Inferior parietal cortex (tissue), 1 donor: Measurements from ENCODE around the gene DNAH5.
A peak's percentile ranks its signal among the peaks of the same experiment; 100 is the strongest.

Experiments used
- DNase-seq: peaks from one replicate; pipeline ENCODE4 v3.0.0-alpha.2; 2016; ENCODE audit errors: extremely low spot score

Gene DNAH5

DNA sequence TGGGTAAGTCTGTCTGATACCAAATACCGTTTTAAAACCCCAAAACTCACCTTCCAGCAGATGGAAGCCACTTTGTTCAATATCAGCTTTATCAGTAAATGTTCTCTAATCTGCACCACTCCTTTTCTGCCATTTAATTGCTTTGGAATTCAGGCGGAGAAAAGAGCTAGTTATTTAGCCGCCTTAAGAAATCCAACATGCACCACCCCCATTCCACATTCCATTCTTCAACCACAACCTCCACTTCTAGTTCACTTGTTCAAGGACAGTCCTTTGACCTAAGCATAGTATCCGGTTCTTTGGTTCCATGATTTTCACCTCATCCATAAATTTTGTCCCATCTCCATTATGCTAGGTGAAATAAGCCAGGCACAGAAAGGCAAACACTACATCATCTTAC lies 240.1 kb downstream of the DNAH5 start:
- DNase-seq: no peak

DNA sequence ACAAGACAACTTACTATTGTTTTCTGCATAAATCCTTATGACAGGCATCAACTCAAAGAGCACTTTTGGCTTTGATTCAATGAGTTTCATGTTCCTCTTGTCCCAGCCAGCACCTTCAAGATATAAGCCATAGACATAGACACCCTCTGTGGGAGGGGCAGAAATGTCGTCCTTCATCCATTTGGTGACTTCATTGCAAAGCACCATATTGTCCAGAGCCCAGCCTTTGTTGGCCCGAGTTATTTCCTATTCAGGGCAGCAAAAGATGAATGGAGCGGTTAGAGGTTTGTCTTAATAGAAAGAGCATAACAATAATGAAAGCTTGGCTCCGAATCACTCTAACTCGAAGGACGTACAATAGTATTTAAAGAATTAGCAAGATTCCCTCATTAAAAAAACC lies 243.9 kb downstream of the DNAH5 start:
- DNase-seq: no peak

DNA sequence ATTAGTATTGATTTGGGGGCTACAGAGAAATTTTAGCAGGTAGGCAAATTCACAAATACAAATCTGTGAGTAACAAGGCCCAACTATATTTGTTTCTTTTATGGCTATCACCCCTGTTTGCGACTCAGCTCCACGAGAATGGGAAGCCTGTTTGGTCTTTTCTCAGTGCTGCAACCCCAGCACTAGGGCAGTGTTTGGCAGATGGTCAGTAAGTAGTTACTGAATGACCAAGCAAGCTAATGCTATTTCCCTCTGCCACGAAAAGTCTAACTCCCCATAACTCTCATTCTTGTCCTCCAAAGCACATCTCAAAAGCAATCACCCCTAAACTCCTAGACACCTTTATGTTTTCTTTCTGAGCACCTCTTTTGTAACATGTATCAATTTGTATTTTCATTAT lies 245.6 kb downstream of the DNAH5 start:
- DNase-seq: no peak

DNA sequence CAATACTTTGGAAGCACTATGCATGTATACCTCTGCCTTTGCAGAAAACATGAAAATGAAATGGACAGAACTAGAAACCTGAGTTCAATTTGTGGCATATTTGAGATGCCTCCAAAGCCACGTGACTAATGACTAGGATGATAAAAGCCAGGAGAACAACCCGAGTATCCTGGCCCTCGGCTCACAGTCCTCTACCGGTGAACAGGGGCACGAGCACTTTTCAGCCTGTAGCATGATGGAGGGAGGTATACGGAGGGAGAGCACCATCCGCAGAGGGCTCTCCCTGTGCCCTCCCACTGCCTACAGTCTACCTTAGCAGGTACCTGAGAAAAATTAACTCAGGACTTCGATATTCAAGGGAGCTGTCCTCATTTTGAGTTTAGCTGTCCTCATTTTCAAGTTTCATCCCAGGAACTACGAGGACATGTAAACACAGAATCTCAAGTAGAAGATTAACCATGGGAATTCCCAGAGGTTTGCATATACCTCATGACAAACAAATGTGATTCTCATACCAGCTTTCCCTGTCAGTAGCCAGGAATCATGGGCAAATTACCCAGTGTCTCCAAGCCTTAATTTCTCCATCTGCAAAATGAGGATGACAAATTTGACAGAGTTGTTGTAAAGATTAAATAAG lies 249.3 kb downstream of the DNAH5 start:
- no peak for DNase-seq

DNA sequence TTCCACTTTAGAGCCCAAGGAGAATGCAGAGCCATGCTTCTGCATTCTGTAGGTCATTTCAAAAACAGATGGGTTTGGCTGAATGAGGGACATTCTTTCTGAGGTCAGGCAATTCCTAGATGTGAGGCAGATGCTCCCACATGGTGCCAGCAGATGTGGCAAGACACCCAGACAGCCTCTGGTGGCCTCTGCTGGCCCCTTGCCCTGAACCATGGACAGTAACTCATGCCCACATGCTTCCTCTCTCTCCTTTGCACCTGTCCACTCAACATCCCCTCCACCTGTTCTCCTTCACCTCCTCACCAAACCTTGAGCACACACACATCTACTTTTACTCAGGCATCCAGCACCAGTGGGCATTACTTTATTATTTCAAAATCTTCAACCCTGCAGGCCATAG lies 252.3 kb downstream of the DNAH5 start:
- no peak for DNase-seq

DNA sequence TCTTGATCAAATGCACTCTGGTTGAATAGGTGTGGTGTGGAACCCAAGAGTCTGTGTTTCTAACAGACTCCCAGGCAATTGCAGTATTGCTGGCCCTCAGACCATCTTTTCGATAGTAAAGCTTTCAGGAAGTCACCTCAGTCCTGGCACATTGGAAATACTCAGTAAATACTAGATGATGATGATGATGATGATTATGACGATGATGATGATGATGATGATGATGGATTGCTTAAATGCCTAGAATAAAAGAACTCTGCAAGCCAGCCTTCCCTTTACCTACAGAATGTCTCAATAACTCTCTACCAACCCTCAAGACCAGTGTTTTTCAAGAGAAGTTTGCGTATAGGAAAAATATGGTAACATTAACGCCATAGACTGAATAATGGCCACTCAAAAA lies 268.0 kb downstream of the DNAH5 start:
- DNase-seq: no peak

DNA sequence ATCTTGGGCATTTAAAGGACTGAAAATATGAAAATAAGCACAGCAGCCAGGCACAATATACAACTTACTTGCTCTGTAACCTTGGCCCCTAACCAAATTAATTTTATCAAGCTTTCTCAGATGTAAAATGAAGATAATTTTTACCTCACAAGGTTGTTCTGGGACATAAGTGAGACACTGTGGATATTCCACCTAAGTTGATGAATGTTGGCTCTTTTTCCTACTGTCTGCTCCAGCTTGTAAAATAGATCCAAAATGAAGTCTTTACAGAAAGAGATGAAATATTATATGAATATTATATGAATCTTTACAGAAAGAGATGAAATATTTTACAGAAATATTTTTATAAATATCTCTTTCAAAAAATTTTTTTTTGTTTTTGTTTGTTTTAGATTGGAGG lies 270.1 kb downstream of the DNAH5 start:
- DNase-seq: no peak

DNA sequence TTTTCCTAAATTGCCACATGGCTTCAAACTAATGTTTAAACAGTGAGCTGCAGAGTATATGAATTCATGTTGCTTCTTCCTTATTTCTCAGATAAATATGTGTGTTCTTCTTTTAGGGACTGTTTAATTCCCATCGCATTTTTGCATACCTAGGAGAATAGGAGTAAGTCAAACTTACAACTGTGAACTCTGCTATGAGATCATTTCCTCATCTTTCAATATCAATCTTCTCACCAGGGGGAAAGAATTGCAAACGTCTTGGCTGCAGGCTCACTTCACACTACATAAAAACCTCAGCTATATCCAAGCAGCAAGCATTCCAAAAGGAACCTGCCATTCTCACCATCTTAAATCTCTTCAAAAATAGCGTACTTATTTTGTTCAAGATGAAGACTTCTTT lies 271.0 kb downstream of the DNAH5 start:
- DNase-seq: peak; percentile 6

DNA sequence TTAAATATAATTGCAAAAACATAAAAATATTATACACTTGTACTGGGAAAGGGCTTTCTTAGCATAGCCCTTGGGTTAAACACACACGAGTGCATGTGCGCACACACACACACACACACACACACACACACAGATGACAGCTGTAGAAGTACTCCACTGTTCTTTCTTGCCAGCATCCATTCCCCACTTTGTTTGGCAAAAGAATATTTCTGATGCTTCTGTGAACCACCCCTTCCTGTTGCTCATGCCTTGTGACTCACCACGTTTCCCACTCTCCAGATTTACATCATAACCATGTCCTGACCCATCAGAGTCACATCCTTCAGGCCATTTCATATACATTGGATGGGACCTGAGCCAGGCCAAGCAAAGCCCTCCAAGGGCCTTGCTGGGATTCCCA lies 280.1 kb downstream of the DNAH5 start:
- no peak for DNase-seq

DNA sequence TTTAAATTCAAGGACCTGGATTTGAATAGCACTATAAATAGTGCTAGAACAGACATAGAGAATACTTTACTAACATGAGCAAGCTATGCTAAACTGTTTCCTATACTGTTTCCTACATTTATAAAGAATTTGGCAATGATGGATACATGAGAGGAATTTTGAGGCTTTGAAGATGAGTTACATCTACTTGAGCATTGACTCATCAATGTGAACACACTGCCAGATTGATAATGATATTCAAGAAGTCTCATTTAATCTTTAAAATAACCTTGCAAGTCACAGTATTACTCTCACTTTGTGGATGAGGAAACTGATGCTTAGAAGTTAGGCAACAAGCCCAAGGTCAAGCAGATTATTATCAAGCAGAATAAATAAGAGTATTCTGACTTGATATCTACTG lies 281.9 kb downstream of the DNAH5 start:
- peak; percentile 9 for DNase-seq

DNA sequence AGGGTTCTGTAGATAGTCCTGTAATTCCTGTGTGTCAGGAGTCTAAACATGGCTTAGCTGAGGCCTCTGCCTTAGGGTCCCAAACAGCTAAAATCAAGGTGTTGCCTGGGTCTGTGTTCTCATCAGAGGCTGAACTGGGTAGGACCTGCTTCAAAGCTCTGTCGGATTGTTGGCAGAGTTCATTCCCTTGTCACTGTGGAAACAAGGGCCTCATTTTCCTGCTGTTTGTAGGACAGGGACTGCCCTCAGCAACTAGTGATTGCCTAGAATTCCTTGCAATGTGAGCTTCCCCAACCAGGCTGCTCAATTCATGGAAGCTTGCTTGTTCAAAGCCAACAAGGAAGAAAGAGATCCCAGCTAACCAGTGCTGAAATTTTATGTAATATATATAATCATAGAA lies 283.2 kb downstream of the DNAH5 start:
- DNase-seq: no peak

DNA sequence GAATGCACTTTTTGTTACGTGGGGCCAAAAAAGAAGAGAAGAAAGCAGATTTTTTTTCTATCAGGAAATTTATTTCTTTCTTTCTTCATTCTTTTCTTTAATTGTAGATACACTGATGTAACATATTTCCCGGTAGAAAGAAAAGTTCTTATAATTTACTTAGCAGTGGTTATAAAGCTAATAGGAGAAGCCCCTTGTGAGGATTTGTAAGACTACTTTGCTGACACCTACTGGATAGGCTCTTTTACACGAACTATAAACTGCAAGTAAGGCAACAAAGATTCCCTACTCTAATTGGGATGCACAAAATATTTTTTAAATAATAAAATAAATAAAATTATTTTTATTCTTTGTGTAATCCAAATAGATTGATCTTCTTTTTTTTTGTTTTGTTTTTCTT lies 284.4 kb downstream of the DNAH5 start:
- peak; percentile 22 for DNase-seq

DNA sequence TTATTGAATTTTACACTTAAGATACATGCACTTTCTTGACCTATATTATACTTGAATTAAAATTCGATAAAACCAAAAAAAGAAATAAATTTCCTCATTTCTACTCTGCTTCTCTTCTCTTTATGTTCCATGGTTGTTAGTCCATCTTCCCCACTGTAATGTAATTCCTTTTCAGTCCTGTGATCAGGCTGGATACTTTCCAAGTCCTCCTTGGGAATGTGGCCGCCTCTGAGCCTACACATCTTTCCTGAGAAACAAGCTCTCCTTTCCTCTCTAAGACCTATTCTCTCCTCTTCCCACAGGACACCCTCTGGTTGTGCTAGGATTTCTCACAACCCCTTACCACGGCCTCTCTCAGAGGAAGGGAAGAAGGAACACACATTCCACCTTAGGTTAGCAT lies 285.1 kb downstream of the DNAH5 start:
- peak; percentile 5 for DNase-seq

DNA sequence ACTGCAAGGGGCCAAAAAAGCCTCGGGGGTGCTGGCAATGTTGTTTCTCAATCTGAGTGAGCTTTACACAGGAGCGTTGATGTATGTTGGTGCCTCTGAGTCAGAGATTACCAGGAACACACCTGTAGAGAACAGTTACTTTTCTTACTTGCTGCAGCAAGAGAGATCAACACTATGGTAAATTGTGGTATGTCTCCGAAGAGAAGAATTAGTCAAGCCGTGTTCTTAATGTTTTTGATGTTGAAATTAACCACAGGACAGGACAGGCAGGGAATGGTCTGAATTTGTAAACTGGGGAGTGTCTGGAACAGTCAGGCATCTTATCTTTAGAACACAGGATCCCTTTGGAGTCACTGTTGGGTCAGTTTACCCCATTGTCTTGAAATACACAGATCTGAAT lies 285.7 kb downstream of the DNAH5 start:
- DNase-seq: no peak

DNA sequence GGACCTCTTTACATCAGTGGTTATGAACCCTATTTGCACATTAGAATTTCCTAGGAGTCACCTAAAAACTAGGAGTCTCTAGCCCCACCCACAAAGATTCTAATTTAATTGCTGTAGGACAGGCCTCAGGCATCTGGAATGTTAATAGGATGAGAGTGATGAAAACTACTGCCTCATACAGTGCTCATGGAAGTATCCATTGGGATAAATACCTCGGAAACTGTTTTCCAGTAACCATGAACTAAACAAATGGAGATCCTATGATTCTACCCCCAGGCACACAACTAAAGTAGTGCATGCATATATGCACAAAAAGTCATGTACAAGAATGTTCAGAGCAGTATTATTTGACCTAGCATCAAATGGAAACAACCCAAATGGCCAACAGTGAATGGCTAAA lies 286.3 kb downstream of the DNAH5 start:
- no peak for DNase-seq

DNA sequence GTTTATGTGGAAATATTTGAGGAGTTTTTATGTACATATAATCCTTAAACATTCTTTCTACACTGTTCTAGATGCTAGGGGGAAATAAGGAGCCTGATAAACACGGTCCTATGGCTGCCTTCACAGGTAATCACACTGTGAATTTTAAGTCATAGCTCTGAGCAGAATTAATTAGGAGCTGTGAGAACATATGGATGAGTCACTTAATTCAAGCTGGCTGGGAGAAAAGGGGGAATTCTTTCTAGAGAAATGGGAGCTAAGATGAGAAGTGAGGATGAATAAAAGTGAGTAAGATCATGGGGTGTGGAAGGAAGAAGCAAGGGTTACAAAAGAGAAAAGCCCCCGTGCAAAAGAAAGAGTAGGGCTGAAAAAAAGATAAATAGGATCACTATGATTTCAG lies 290.8 kb downstream of the DNAH5 start:
- DNase-seq: no peak

DNA sequence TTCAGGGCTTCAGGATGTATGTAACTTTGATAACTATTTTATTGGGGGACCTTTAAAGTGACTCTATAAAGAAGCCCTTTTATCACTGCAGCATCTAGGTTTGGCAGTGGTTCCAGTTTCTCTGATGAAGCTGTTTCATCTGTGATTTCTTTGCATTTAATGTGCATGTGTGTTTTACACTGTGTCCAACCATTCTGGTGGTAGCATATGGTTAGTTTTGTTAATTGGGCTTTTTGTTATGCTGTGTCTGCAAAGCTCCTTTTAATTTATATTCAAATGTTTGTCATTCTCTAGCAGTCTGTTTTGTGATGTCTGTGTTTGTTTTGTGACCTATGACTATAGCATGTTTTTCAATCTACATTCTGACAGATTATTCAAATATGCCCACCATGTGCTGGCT lies 294.8 kb downstream of the DNAH5 start:
- no peak for DNase-seq

DNA sequence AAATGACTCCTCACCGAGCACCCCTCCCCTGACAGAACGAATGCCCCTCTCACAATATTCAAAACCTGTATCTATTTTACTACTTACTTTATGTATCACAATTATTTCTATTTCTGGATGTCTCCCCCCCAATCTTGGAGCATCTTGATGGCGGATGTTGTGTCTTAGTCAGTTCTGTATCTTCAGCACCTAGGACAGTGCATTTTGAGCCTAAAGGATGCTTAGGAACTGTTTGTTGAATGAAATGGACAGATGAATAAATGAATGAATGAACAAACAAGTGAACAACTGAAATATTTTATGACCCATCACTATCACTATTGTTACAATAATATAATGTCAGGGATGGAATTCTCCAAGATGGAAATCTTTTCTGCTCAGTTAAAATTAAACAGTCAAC lies 295.7 kb downstream of the DNAH5 start:
- DNase-seq: no peak

DNA sequence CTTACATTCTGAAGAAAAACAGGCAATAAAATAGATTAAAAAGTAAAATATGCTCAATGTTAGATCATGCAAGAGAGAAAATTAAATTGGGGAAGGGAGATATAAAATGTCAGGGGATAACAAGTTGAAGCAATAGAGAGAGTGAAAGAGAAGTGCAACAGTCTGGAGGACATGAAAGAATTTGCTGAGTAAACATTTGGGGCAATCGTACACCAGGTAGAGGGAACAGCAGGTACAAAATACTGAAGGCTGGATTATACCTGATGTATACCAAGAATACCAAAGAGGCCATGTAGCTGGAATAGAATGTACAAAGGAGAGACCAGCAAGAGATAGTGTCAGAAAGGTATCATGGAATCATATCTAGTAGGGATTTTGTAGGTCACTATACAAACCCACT lies 300.8 kb downstream of the DNAH5 start:
- DNase-seq: no peak

DNA sequence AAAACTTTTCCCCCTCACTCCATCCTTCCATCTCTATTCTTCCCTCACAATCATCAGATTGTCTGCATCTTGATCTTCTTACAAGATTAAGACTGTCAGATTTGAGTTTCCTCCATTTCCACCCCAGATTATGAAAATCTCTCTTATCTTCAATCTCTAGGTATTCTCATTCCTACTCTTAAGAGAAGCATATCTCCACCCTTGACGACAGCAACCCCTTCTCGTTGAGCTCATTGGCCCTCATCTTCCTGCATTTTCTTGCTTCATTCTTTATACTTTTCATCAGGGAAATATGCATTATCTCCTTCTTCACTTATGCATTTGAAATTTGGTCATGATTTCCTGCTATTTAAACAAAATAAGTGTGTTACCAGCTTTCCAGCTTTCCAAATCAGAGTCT lies 301.3 kb downstream of the DNAH5 start:
- no peak for DNase-seq
